Stimulated activated CD4-positive, alpha-beta T cell treated with anti-CD3 and anti-CD28 coated beads, Interleukin-2, amount 100 ng/mL, for 48 hours (primary cell): ENCODE results near the gene STXBP4.
"Not testable (repeated sequence)": the region's sequence is repeated elsewhere in the genome, so short reads cannot be mapped to it uniquely, and the experiment has no call there.

Source experiments
- DNase-seq, 2 donors: peaks; one replicate each; pipeline ENCODE4 v3.0.0-alpha.2; 2020

Gene STXBP4

DNA sequence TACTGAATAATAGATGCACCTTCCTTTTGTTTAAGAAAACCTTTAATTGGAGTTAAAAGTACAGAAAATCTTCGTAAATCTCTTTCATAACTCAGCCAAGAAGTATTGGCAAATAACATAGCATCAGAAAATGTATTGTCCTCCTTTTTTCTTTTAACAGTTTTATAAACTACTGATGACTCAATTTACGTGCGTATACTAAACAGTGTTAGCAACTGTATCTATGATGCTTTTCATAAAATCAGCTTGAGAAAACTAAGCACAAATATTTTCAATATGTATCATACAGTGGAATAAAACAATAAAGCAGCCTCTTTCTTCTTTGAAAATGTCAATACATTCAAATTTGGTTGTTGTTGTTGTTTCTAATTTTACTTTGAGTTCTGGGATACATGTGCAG, 88.6 kb downstream of the STXBP4 start:
- DNase-seq = no peak

DNA sequence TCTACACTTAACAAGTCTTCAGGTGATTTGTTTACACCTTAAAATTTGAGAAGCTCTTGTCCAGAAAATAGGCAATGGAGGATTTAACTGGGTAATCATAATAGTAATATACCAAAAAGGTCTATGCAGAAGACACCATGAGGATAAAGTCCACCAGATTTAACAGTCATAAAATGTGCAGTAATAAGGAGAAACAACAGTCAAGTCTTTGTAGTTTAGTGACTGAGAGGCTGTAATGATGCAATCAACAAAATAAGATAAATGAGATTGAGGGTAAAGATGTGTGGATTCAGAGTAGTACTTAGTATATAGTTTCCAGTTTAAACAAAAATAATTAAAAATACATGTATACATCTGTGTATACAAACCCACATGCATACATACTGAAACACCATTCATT, 91.2 kb downstream of the STXBP4 start:
- no peak for DNase-seq

DNA sequence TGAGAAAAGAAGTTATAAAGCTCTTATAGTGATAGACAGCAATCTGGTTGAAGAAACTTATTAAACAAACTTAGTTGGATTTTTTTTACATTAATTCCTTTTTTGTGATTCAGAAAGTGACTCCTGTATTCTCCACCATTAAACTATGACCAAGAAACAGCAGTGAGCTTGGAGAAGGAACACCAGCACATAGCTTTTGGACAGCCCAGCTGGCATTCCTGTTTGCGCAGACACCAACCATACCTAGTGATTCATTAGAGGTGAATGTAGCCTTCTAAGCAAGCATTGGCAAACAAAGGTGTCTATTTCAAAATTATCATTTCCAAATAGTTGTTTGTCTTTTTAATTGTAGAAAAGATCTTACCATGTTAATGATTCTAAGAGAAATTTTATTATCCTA, 94.4 kb downstream of the STXBP4 start:
- no peak for DNase-seq

DNA sequence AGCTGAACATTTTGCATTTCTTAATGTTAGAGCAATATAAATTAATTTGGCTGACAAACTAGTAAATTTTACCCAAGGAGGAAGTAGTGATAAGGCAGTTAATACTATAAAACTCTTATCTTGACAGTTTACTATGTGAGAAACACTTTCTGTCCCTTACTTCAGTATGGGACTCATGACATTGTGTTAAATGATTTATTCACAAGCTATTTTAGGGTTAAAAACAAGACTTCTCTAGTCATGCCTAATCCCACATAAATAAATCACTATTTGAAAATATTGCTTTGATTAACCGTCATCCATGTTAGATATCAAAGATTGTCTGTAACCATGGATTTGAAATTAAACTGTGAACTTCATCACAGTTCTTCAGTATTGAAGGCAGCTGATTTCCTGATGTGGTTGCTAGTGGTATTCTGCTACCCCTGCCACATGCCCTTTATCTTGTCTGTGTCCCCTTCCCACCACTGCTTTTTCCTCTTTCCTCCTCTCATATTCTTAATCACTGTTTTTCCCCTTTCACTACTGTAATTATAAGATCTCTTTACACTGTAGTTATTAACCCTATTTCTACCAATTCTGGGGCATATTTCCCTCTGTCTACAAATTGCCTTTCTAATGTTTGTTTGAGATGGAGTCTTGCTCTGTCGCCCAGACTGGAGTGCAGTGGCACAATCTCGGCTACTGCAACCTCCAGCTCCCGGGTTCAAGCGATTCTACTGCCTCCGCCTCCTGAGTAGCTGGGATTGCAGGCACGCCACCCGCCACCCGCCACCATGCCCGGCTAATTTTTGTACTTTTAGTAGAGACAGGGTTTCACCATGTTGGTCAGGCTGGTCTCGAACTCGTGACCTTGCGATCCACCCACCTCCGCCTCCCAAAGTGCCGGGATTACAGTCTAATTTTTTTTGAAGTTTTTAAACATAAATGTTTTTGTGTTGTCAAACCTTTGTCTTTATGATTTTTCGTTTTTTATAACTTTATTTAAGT, 95.6 kb downstream of the STXBP4 start:
- DNase-seq = no peak

DNA sequence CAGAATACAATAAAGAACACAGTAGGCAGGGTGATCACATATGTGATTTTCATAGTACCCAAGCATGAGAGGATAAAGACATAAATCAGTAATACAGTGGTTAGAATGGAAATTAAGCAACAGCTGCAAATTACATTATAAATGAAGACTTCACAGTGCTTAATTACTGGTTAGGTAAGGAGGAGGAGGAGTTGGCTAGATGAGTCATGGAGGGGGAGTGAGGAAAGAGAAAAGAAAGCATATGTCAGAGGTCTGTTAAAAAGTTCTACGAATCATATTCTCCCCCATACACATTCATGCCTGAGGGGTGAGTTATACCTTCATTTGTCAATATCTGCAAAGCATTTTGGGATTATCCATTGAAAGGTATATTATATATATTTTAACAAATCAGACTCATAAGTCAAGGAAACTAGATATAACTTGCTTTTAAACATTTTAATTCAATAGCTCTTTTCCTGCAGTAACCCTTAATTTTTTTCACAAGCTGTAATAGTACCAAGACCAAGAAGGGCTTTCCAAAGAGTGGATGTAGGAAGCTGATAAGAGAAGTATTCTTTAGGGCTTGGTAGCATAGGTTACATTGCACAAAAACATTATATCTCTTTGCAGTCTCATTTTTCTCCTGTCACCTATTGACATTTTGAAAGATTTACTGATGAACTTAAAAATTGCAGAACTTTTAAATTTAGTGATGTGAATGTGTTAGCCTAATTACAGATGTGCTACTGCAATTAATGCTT, 99.3 kb downstream of the STXBP4 start:
- DNase-seq = no peak

DNA sequence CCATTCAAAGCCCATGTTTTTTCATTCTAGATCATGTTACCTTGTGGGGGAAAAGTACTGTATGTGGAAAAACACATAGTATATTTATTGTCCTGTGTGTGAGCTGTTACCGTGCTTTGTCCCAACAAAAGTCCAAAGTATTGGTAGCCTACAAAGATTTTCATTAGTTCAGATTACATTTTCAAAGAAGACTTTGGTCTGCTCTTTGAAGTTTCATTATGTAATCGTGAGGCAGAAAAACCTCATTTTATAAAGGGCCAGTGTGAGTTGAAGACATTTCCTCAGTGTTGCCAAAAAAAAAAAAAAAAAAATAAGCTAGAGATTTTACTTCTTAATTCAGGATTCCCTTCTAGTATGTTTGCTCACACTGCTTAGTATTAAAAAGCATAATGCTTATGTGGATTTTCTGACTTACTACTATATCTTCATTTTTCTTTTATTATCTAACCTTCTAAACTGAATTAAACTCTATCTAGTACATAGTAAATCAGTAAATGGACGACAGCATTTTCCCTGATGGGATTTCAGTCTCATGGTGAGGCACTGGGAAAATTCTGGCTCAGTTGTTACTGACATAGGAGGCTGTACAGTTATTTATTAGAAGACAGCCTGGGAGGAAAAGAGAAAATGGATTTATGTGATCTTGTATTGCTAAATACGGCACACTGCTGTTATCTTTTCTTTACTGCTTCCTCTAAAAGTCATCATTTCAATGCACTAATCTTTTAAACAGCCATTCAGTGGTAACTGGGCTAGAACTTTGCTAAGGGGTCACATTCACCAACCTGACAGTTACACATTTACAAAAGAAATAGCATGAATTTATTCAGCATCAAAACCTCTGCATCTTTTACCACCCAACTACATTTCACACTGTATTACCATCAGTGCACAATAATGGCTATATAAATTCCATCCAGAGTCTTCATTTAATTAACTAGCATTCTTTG, 100.6 kb downstream of the STXBP4 start:
- no peak for DNase-seq

DNA sequence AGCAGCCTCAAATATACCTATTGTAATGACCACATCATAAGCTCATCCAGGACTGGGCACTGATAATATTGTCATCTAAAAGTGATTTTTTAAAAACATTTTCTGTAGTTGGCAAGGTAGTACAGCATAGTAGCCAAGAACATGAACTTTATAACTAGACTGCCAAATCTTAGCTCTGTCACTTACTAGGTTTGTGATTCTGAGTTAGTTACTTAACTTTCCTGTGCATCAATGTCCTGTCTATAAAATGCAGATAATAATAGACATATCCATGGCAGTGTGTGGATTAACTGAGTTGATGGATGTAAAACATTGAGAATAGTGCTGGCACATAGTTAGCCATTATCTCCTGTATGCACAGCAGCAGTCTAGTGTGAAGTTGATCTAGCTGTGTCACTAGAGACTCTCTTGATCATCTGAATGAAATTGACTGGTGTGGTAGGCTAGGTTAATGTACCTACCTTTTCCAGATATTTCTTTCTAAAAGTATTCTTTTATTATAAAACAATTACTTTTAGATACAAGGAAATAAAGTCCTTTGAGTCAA, 101.5 kb downstream of the STXBP4 start:
- no peak for DNase-seq

DNA sequence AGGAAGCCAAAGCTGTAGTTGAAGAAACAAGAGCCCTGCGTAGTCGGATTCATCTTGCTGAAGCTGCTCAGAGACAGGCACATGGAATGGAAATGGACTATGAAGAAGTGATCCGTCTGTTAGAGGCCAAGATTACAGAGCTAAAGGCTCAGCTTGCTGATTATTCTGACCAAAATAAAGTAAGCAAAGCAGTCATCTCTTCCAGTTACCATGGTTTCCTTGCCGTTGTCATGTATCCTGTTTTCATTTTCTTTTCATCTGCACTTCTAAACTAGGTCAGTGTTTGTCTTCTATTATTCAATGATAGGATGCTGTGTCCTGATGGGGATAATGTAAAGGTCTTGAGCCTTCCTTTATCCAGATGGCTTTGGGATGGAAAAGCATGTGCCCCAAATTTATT, 104.3 kb downstream of the STXBP4 start:
- no peak for DNase-seq

DNA sequence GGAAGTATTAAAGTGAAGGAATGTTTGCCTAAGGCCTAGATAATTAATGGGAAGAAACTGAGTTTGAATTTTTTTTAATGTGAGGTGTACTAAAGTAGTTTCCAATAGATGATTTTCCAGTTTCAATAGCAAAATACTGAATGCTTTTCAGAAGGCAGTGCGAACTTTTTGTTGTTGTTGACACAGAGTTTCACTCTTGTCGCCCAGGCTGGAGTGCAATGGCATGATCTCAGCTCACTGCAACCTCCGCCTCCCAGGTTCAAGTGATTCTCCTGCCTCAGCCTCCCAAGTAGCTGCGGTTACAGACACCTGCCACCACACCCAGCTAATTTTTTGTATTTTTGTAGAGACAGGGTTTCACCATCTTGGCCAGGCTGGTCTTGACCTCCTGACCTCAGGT, 104.9 kb downstream of the STXBP4 start:
- not testable (repeated sequence) for DNase-seq

DNA sequence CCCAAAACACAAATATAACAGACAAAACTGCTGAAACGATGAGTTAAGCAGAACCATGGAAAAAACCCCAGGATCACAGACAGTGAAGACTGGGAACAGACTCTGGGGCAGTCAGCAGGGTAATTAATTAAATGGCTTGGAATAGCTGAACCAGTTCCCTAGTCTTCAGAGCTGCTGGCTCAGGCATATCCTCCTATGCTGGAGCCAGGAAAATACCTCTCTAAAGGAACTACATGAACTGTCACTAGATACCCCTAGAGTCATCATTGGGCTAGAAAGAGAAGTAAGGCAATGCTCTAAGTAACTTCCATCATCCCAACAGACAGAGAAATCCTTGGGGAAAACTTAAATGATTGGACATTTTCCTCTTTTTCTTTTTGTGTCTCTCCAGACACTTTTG, 113.0 kb downstream of the STXBP4 start:
- DNase-seq = no peak

DNA sequence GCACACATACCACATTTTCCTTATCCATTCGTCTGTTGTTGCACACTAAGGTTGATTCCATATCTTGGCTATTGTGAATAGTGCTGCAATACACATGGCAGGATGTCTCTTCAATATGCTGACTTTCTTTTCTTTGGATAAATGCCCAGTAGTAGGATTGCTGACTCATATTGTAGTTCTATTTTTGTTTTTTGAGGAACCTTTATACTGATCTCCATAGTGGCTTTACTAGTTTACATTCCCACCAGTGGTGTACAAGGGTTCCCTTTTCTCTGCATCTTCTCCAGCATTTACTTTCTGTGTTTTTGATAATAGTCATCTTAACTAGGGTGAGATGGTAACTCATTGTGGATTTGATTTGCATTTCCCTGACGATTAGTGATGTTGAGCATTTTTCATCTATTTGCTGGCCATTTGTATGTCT, 118.1 kb downstream of the STXBP4 start:
- no peak for DNase-seq

DNA sequence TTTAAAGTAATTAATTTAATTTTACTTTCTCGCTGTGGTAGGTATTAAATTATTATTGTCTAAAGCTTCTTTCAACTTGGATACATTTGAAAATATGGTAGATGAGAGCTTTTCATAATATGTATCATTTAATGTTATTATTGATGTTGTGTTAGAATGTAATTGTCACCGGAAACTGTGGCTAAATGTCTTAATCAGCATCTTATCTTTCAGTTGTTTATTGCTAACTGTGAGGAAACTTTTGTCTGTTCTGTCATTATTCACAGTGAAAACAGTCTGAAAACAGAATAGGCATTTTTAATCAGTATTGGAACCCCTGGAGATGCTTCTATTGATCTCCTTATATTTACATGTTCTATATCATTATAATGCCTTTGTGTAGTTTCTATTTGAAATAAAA, 120.7 kb downstream of the STXBP4 start:
- DNase-seq = no peak

DNA sequence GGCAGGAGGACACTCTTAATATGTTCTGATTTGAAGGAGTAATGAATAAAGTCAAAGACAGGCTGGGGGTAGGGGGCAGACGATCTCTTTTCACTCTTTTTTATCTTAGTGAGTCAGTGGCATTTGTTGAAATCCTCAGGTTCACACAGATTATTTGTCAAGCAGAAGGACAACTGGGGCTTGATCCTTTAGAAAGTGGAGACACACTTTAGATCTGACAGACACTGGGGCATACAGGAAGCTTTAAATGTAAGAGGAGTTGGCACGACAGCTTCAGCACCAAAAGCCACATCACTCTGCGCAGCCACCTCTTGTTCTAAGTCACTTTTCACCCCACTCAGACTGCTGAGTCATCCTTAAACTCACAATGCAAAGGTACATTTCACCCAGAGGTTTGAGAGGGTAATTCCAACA, 121.5 kb downstream of the STXBP4 start:
- peak; percentile 6 to 13 for DNase-seq

DNA sequence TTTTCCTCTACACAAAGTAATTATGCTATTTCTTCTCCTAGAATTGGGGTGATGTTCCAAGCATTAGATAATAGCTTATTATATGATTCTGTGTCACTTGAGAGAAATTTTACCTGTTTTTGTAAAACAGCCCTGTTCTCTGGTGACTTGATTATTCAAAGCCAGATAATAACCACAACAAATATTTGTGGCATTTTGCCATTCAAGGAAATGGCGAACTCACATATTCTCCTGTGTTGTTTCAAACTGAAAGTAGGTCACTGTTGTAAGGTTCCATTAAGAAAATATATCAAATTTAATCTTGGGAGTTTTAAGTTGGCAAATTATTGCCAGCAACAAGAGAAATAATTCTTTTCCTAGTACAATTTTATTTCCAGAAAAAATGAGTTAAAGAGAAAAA, 124.8 kb downstream of the STXBP4 start:
- no peak for DNase-seq

DNA sequence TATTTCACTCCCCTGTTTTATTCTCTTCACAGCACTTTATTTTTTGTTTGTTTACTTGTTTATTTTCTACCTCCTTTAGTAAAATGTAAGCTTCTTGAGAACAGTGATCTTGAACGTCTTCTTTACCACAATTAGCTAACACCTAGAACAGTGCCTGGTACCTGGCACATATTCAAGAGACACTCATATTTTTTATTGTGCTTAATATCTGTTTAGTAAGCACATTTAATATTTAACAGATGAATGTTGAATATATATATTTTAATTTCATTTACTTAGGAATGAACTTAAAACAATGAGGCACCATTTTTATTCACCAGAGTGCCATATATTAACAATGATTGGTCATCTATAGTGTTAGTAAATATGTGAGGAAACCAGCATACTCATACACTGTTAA, 130.2 kb downstream of the STXBP4 start:
- DNase-seq = no peak

DNA sequence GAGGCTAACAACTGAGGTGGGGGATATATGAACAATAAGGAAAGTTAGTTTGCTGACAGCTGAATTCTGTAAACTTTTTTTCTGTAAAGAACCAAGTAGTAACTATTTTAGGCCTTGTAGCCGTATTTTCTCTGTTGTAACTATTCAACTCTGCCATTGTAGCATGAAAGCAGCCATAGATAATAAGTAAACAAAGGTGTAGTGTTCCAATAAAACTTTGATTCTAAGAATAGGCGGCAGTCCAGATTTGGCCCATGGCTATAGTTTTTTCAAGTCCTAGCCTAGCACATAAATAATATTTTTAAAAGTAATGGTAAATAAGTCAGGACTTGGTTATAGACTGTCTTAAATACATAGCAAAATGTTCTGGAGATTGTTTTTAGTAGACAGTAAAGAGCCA, 142.0 kb downstream of the STXBP4 start:
- no peak for DNase-seq

DNA sequence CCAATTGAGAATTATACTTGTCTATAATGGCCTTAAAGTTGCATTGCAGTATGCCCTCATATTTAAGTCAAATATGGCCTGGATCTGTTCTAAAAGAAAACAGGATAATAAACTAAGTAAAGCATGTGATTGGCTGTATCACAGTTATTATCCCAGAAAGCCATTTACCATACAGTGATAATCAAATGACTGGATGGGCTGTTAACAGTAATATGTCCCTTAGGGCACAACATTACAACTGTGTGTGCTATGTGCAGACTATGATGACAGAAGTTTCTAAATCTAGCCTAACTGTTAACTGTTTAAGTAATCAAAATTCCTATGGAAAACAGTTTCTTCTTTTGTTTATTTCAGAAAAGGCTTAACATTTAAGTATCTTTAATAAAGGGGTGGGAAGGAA, 145.7 kb downstream of the STXBP4 start:
- DNase-seq = no peak

DNA sequence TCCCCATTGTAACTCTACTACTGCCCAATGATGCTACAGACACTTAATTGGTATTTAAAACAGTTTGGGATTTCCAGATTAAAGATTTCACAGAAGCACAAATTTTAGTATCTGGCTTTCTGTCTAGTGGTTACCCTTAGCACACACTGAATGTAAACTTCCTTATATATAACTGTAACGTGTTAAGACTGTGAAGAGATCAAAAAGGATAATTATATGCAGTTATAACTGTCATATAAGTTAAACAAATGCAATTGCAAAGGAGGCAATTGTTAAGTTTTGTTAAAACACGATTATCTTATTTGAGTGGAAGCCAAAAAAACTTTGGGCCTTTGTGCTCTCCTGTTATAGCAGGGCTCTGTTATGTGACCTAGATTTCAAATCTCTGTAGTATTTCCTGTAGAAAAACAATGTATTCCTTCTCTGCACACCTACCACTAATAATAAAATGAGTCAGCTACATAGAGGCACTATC, 147.9 kb downstream of the STXBP4 start:
- DNase-seq = no peak

DNA sequence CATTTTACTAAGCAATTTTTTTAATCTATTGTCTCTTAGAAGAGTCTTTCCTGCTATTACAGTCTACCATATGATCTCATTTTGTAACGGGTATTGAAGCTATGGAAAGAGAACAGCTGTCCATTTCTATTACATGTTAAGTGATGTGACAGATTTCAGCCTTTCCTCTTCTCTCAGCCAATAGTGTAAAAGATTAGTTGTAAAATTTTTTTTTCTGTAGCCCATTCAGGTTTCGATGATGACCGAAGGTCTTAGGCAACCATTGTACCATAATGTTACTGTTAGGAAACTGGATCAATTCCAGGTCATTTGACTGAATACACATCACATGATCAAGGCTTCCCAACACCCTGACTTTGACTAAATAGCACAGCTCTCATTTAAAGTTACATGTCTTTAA, 148.6 kb downstream of the STXBP4 start:
- no peak for DNase-seq

DNA sequence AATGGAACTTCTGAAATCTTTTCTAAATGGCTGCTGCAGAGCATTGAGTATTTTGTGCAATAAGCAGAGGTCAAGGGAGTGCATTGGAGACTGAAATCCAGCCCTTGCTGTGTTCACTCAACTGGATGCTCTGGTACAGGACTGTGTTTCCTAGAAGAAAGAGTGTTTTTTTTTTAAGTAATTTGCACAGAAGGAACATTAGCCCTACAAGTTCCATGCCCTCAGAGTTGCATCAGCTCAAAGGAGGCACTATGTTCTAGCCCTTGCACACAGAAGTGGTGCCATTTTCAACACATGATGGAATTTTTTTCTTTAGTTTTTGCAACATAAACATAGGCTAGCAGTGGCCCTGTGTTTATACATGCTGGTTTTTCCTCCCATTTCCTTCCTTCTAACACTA, 152.1 kb downstream of the STXBP4 start:
- DNase-seq = no peak

DNA sequence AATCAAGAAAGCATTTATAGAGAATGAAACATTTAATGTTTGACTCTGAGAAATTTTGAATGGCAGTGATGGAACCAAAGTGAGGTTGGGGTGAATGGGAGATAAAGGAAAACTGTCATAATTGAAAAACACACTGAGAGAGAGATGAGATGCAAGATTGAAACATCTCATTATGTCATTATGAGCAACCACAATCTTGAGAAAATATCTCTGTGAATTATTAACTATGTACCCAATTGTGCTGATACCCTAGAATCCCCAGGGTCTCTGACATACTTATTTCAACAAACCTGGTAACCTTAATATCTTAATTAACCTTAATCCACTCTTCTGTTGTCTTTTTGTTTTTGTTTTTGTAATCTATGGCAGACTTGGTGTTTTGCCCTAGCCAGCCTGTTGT, 152.7 kb downstream of the STXBP4 start:
- no peak for DNase-seq

DNA sequence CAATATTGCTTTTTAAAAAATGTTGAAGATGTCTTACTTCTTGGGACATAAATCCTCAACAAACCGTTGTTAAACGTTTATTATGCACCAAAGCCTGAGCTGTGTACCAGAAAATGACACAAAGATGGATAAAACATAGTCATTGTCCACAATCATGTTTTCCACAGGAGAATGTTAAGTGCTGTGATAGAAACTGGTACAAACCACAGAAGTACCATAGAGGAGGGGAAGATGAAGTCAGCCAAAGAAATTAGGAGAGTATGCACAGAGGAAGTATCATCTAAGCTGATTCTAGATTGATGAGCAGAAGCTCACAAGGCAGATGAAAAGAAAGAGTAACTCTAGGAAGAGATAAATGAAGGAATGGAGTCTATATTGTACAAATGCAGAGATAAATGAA, 153.5 kb downstream of the STXBP4 start:
- no peak for DNase-seq
